Activated CD4-positive, alpha-beta T cell treated with anti-CD3 and anti-CD28 coated beads for 36 hours (primary cell): Measurements from ENCODE around the gene TMEM87B. TPM values are rescaled to one million over a fixed set of nuclear protein-coding genes. Genes with fewer than 3 reads are reported as not detected.
"Not testable (repeated sequence)": the region's sequence is repeated elsewhere in the genome, so short reads cannot be mapped to it uniquely, and the experiment has no call there.

Experiments used
- ATAC-seq: fragments of 200-7000 bp; cut with Tn5 transposase; one replicate; pipeline ENCODE4 v1.10.0; 2021; ENCODE audit warnings: mild to moderate bottlenecking, moderate library complexity
- CTCF ChIA-PET: fragments of 350-600 bp; sonication (Branson Sonifier 250); formaldehyde crosslinking; loops from one replicate; lab custom pipeline; 2021; ENCODE audit warnings: antibody characterized with exemption; lab: Charles Lee
- POLR2A ChIA-PET: fragments of 350-600 bp; sonication (Branson Sonifier 250); formaldehyde crosslinking; loops from one replicate; lab custom pipeline; 2021; ENCODE audit warnings: antibody characterized with exemption, inconsistent platforms; lab: Charles Lee
- DNase-seq: peaks from one replicate; pipeline ENCODE4 v3.0.0-alpha.2; 2020
- H3K27ac Mint-ChIP-seq: one replicate; pipeline ENCODE4 v1.8.0; 2021; ENCODE audit warnings: mixed read lengths
- H3K27me3 Mint-ChIP-seq: one replicate; pipeline ENCODE4 v1.8.0; 2021; ENCODE audit warnings: mixed read lengths
- H3K36me3 Mint-ChIP-seq: one replicate; pipeline ENCODE4 v1.8.0; 2021; ENCODE audit warnings: low read depth, mixed read lengths
- H3K4me1 Mint-ChIP-seq: one replicate; pipeline ENCODE4 v1.8.0; 2021; ENCODE audit warnings: mixed read lengths
- H3K4me3 Mint-ChIP-seq: one replicate; pipeline ENCODE4 v1.8.0; 2021; ENCODE audit warnings: mild to moderate bottlenecking, moderate library complexity, mixed read lengths
- H3K9me3 Mint-ChIP-seq: one replicate; pipeline ENCODE4 v1.8.0; 2021; ENCODE audit warnings: low read depth, mixed read lengths
- intact Hi-C, 2 experiments: fragments of 100-400 bp; cut with DNase I in 1 of 2; cut with micrococcal nuclease in 1 of 2; formaldehyde crosslinking; loops; one replicate each; pipeline versions ENCODE4 v1.14.2 to v1.15.1; 2022 to 2024; cut with DNase I, micrococcal nuclease
- total RNA-seq, 2 experiments: library from RNA; stranded (reverse); gene quantifications; one replicate each; pipeline ENCODE4 v1.2.3, GENCODE V29; 2021

The TMEM87B gene
- total RNA-seq, 2 experiments from 2014 or later = 14.5 to 17.6 TPM

DNA sequence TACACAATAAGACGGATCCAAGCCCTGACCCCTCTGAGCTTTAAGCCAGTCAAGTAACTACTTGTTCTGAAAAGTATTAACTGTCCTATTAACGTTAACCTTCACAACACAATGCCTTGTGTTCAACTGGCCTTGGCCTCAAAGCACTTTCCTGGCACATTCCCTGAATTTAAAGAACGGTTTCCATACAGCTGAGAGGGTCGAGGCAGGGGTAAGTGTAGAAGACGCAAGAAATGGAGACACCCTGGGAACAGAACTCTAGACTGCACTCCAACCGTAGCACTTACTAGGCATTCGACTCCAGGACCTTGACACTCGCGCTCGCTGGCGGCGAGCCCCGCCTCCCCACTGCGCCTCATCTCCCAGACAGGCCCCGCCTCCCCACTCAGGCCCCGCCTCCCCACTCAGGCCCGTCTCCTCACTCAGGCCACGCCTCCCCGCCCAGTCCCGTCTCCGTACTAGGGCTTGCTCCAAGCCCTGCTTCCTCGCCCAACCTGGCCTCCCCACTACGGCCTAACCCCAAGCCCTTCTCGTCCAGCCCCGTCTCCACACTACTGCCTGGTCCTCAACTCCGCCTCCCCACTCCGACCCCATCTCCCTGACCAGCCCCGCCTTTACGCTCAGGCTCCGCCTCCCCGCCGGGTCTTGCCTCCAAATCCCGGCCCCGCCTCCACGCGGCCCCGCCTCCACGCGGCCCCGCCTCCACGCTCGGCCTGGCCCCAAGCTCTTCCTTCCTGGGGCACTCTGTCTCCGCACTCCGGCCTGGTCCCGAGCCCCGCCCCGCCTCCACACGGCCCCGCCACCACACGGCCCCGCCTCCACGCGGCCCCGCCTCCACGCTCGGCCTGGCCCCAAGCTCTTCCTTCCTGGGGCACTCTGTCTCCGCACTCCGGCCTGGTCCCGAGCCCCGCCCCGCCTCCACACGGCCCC lies 887 bp upstream of the TMEM87B start:
- Mint-ChIP-seq H3K4me1 (peaks cover 34% of the 10 kb centered on the region), H3K4me3 (peak overlapping the region; percentile 97), H3K36me3 (peaks cover 11% of the 10 kb centered on the region), H3K27ac (peak overlapping the region; percentile 99), H3K27me3 (no peaks in the 10 kb centered on the region), H3K9me3 (no peaks in the 10 kb centered on the region)
- intact Hi-C loops = loop anchor here (1.0 to 10.0 kb wide), 10 partner anchors 21 to 1841 kb away; partner anchors contain the start of genes ANAPC1 (in 2 of the 2), ZC3H6 (in 2 of the 2), ACTR3 (in 1 of the 2) and BCL2L11 (in 1 of the 2)
- ChIA-PET POLR2A (interaction anchor here (0.9 to 1.7 kb wide), 5 partner anchors 9 to 199 kb away, joined by 3 to 5 read pairs (median 4); partner anchors contain the start of gene ANAPC1), CTCF (interaction anchor here (0.6 to 1.1 kb wide), 4 partner anchors 12 to 489 kb away, joined by 3 to 6 read pairs (median 4); no protein-coding TSS in a partner anchor)
- peak; percentile 73 for ATAC-seq
- peak; percentile 99 for DNase-seq

- ChIA-PET CTCF (interaction anchor here (0.8 to 0.9 kb wide), 2 partner anchors 173 to 717 kb away, joined by 3 to 4 read pairs; no protein-coding TSS in a partner anchor), POLR2A (interaction anchor here (0.7 to 1.7 kb wide), 3 partner anchors 10 to 487 kb away, joined by 3 to 5 read pairs (median 3); no protein-coding TSS in a partner anchor)
- Mint-ChIP-seq H3K27ac (peak overlapping the region; percentile 85), H3K9me3 (no peaks in the 10 kb centered on the region), H3K4me1 (peaks cover 37% of the 10 kb centered on the region), H3K27me3 (no peaks in the 10 kb centered on the region), H3K36me3 (peaks cover 17% of the 10 kb centered on the region), H3K4me3 (peak overlapping the region; percentile 79)
- no peak for ATAC-seq
- peak; percentile 52 for DNase-seq
- intact Hi-C loops = loop anchor here (1.0 to 10.0 kb wide), 13 partner anchors 19 to 1839 kb away; partner anchors contain the start of genes ACTR3 (in 1 of the 2), ANAPC1 (in 1 of the 2), CHCHD5 (in 1 of the 2) and CKAP2L (in 1 of the 2)
These were observed 909 bp downstream of the TMEM87B start for GRCh38 chr2:112055730-112056625.

DNA sequence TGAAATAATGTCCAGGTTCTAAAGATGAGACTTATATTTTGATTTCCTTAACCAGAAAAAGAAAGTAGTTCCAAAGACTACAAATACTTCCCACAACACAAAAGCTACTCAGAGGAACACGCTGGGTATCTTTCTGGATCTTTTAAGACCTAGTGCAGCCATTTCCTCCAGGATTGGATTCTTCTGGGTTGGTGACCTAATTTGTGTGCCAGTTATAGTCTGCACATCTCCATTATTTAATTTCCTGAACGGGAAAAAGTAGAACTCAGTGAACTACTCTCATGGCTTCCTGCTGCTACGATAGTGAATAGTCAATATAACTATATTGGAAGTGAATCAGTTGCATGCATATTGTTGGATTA lies 1.5 kb downstream of the TMEM87B start:
- ATAC-seq (no peak), DNase-seq (no peak)
- intact Hi-C loops = loop anchor here (5.0 to 10.0 kb wide), 5 partner anchors 51 to 1838 kb away; partner anchors contain the start of genes ACTR3 (in 1 of the 2) and CKAP2L (in 1 of the 2)
- H3K27ac Mint-ChIP-seq = peak overlapping the region; percentile 85
- ChIA-PET CTCF (no interaction called here), POLR2A (interaction anchor here (0.7 kb wide), 1 partner anchor 487 kb away, joined by 3 read pairs; no protein-coding TSS in a partner anchor)
- H3K27me3 Mint-ChIP-seq = no peaks in the 10 kb centered on the region
- peaks cover 22% of the 10 kb centered on the region for H3K36me3 Mint-ChIP-seq
- H3K9me3 Mint-ChIP-seq = no peaks in the 10 kb centered on the region
- peaks cover 41% of the 10 kb centered on the region for H3K4me1 Mint-ChIP-seq
- H3K4me3 Mint-ChIP-seq = peak overlapping the region; percentile 79

DNA sequence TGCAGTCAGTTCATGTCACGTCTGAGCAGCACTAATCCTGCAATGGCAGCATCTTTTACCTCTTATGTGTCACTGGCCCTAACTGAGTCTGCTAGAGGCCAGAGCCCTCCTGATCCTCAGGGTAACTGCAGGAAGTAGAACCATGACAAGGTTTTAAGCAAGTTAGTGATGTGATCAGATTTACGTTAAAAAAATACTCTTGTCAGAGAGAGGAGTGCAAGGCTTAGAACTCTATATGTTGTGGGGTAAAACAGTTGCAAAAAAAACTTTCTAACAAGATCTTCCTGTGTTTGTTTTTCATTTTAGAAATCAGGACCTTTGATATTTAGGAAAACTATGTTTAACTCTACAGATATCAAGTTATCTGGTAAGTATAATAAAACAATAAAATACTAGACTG lies 4.6 kb downstream of the TMEM87B start:
- ChIA-PET POLR2A (no interaction called here), CTCF (no interaction called here)
- H3K9me3 Mint-ChIP-seq = peaks cover 7% of the 10 kb centered on the region
- intact Hi-C loops = loop anchor here (5.0 to 10.0 kb wide), 5 partner anchors 48 to 1835 kb away; partner anchors contain the start of genes ACTR3 (in 1 of the 2) and CKAP2L (in 1 of the 2)
- DNase-seq (no peak), ATAC-seq (no peak)
- H3K27me3 Mint-ChIP-seq = no peaks in the 10 kb centered on the region
- H3K4me3 Mint-ChIP-seq = no peak overlapping the region
- H3K36me3 Mint-ChIP-seq = peaks cover 51% of the 10 kb centered on the region
- peaks cover 55% of the 10 kb centered on the region for H3K4me1 Mint-ChIP-seq
- H3K27ac Mint-ChIP-seq = no peak overlapping the region

DNA sequence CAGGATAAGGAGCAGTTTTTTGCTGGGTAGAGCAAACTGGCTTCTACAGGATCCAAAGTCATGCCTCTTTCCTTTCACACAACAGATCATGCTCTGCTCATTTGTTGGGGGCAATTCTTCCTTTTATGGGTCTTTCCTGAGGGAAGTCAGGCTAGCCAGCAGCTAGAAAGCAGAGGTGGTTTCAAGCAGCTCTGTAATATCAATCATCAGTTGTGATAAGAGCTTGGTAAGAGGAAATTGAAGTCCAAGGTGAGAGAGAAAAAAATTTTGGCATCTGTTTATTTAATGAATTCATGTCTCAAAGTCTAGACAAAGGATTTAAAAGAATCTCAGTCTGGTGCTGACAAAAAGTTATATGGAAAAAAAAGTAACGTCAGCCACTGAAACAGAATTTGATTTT lies 6.2 kb downstream of the TMEM87B start:
- DNase-seq (no peak), ATAC-seq (no peak)
- intact Hi-C loops = no loop called here
- Mint-ChIP-seq H3K27ac (peak overlapping the region; percentile 83), H3K9me3 (peaks cover 7% of the 10 kb centered on the region), H3K27me3 (no peaks in the 10 kb centered on the region), H3K4me3 (no peak overlapping the region), H3K36me3 (peaks cover 59% of the 10 kb centered on the region), H3K4me1 (peaks cover 62% of the 10 kb centered on the region)
- CTCF ChIA-PET = interaction anchor here (0.7 kb wide), 1 partner anchor 401 kb away, joined by 3 read pairs; no protein-coding TSS in a partner anchor
- POLR2A ChIA-PET = no interaction called here

GRCh38 chr2:112061840-112062239 lies 6.8 kb downstream of the TMEM87B start:
- Mint-ChIP-seq H3K4me1 (peaks cover 59% of the 10 kb centered on the region), H3K27me3 (no peaks in the 10 kb centered on the region), H3K4me3 (no peak overlapping the region), H3K27ac (peak overlapping the region; percentile 83), H3K9me3 (peaks cover 7% of the 10 kb centered on the region), H3K36me3 (peaks cover 60% of the 10 kb centered on the region)
- intact Hi-C loops = no loop called here
- ATAC-seq (peak; percentile 60), DNase-seq (peak; percentile 45)
- CTCF ChIA-PET = interaction anchor here (2.1 kb wide), 1 partner anchor 12 kb away, joined by 5 read pairs; no protein-coding TSS in a partner anchor
- POLR2A ChIA-PET = no interaction called here

DNA sequence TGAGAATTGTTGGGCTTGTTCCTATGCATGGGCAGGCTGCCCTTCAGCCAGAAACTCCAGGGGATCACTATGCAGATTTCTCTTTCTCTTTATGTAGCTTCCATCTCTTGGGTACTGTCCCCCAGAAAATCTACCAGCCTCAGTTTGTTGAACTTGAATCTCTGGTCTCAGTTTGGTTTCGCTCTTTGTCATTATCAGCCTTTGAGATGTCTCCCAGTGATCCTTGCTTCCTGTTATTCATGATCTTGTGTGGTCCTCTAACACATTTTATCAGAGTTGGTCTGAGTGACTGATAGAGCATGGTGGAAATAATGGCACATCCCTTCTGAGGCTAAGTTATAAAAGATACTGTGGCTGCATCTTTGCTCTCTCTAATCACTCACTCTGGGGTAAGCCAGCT lies 7.8 kb downstream of the TMEM87B start:
- Mint-ChIP-seq H3K9me3 (peaks cover 7% of the 10 kb centered on the region), H3K36me3 (peaks cover 66% of the 10 kb centered on the region), H3K4me3 (no peak overlapping the region), H3K4me1 (peaks cover 52% of the 10 kb centered on the region), H3K27ac (peak overlapping the region; percentile 83), H3K27me3 (no peaks in the 10 kb centered on the region)
- ChIA-PET POLR2A (interaction anchor here (0.6 to 1.0 kb wide), 2 partner anchors 8 to 211 kb away, joined by 4 to 9 read pairs; no protein-coding TSS in a partner anchor), CTCF (interaction anchor here (0.6 to 2.1 kb wide), 5 partner anchors 11 to 164 kb away, joined by 3 to 5 read pairs (median 3); no protein-coding TSS in a partner anchor)
- peak; percentile 76 for ATAC-seq
- intact Hi-C loops = no loop called here
- no peak for DNase-seq

- intact Hi-C loops = no loop called here
- ChIA-PET POLR2A (no interaction called here), CTCF (no interaction called here)
- peaks cover 75% of the 10 kb centered on the region for H3K36me3 Mint-ChIP-seq
- no peak for ATAC-seq
- H3K9me3 Mint-ChIP-seq = peaks cover 14% of the 10 kb centered on the region
- peak overlapping the region; percentile 26 for H3K27ac Mint-ChIP-seq
- no peaks in the 10 kb centered on the region for H3K27me3 Mint-ChIP-seq
- peaks cover 43% of the 10 kb centered on the region for H3K4me1 Mint-ChIP-seq
- no peak for DNase-seq
- H3K4me3 Mint-ChIP-seq = no peak overlapping the region
These were observed 10.4 kb downstream of the TMEM87B start for GRCh38 chr2:112065486-112065885.

DNA sequence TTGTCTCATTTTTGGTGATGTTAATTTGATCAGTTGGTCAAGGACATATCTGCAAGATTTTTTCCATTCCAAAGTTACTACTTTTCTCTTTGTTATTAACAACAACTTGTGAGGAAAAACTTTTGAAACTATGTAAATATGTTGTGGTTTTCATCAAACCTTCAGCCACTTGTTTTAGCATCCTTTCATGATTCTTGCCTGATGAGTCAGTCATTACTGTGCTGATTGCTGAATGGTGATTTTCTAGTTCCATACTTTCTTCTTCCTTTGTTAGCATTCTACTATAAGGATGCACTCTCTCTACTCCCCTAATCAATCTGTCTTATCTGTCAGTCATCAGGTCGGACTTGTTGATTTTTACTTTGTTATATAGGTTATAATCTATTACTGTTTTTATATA lies 10.9 kb downstream of the TMEM87B start:
- H3K27me3 Mint-ChIP-seq = no peaks in the 10 kb centered on the region
- no peak for ATAC-seq
- H3K4me3 Mint-ChIP-seq = no peak overlapping the region
- ChIA-PET POLR2A (interaction anchor here (0.9 kb wide), 1 partner anchor 11 kb away, joined by 3 read pairs; the partner anchor contains the start of gene TMEM87B), CTCF (interaction anchor here (0.6 to 2.0 kb wide), 2 partner anchors 12 to 22 kb away, joined by 4 read pairs; no protein-coding TSS in a partner anchor)
- peaks cover 43% of the 10 kb centered on the region for H3K4me1 Mint-ChIP-seq
- intact Hi-C loops = loop anchor here in 1 of 2 experiments (2.0 kb wide), 1 partner anchor 47 kb away; no protein-coding TSS in a partner anchor
- peaks cover 14% of the 10 kb centered on the region for H3K9me3 Mint-ChIP-seq
- peak overlapping the region; percentile 26 for H3K27ac Mint-ChIP-seq
- peaks cover 77% of the 10 kb centered on the region for H3K36me3 Mint-ChIP-seq
- DNase-seq = no peak

DNA sequence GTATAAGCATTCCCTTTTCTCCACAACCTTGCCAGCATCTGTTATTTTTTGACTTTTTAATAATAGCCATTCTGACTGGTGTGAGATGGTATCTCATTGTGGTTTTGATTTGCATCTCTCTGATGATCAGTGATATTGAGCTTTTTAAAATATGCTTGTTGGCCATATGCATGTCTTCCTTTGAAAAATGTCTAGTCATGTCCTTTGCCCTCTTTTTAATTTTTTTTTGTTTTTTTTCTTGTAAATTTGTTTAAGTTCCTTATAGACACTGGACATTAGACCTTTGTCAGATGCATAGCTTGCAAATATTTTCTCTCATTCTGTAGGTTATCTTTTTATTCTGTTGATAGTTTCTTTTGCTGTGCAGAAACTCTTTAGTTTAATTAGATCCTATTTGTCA lies 14.7 kb downstream of the TMEM87B start:
- intact Hi-C loops = not testable (repeated sequence)

More for the DNA sequence above, 14.7 kb downstream of the TMEM87B start:
- H3K27me3 Mint-ChIP-seq, ATAC-seq, H3K4me3 Mint-ChIP-seq, POLR2A ChIA-PET, H3K27ac Mint-ChIP-seq, DNase-seq: not testable (repeated sequence)
- Mint-ChIP-seq H3K9me3 (peaks cover 12% of the 10 kb centered on the region), H3K4me1 (peaks cover 49% of the 10 kb centered on the region), H3K36me3 (peaks cover 76% of the 10 kb centered on the region)
- CTCF ChIA-PET = interaction anchor here (1.0 kb wide), 1 partner anchor 19 kb away, joined by 3 read pairs; no protein-coding TSS in a partner anchor
